Adrenal gland (tissue), 12 donors: Measurements from ENCODE around the gene BLM. TPM values are rescaled to one million over a fixed set of nuclear protein-coding genes. Genes with fewer than 3 reads are reported as not detected.
A peak's percentile ranks its signal among the peaks of the same experiment; 100 is the strongest.

Experiments
- DNase-seq, 7 donors: peaks; one replicate each; pipeline ENCODE4 v3.0.0-alpha.2; 2019 to 2020
- H3K27ac ChIP-seq, 5 donors: fragments of 200-600 bp; sonication (generic) in 4 of 5; 1 replicate in 3 of 5; 2 replicates in 2 of 5; pipeline versions ENCODE4 v1.5.1 to v1.8.0; 2016 to 2020; ENCODE audit warnings: mild to moderate bottlenecking in 1 of 5
- H3K27me3 ChIP-seq: fragments of 200-600 bp; 2 replicates; pipeline ENCODE4 v1.8.0; 2021
- H3K36me3 ChIP-seq, 2 donors: fragments of 200-600 bp; replicated peaks in 1 of 2; 1 replicate in 1 of 2; 2 replicates in 1 of 2; pipeline versions ENCODE4 v1.5.1 to v1.8.0; 2018 to 2022
- H3K4me1 ChIP-seq, 2 donors: fragments of 200-600 bp; replicated peaks in 1 of 2; 1 replicate in 1 of 2; 2 replicates in 1 of 2; pipeline versions ENCODE4 v1.5.1 to v1.8.0; 2018 to 2021
- H3K4me3 ChIP-seq, 4 donors: fragments of 200-600 bp; sonication (generic) in 3 of 4; one replicate each; pipeline ENCODE4 v1.5.1; 2016 to 2018
- H3K9me3 ChIP-seq, 3 donors: fragments of 200-600 bp; sonication (generic) in 1 of 3; replicated peaks in 1 of 3; 1 replicate in 2 of 3; 2 replicates in 1 of 3; pipeline versions ENCODE4 v1.5.1 to v1.8.0; 2016 to 2021
- POLR2A ChIP-seq, 2 donors: fragments of 450-650 bp; IDR thresholded peaks; one replicate each; pipeline ENCODE4 v1.6.1; 2017; ENCODE audit warnings: antibody characterized with exemption in 2 of 2, mild to moderate bottlenecking in 2 of 2, moderate library complexity in 1 of 2
- WGBS, 4 donors: extraction: QIAGEN DNeasy Blood & Tissue Kit in 2 of 4; methylation state at CpG; one replicate each; pipeline versions ENCODE4 v1.1.5 to v1.1.7; 2013 to 2017; 5-methylcytosine and 5-hydroxymethylcytosine counted together
- intact Hi-C, 2 donors: fragments of 100-400 bp; cut with DNase I; formaldehyde crosslinking; loops; one replicate each; pipeline versions ENCODE4 v1.14.1 to v1.15.0; 2022 to 2023
- polyA plus RNA-seq, 3 donors: library from polyadenylated mRNA; stranded (reverse); fragments of 200-250 nt in 2 of 3; fragments of 350-450 nt in 1 of 3; fragmentation: Illumina TruSeq in 1 of 3; extraction: RNeasy Lipid Tissue Mini Kit (QIAGEN cat#74804) in 1 of 3; gene quantifications; one replicate each; pipeline ENCODE4 v1.2.3, GENCODE V29; 2013 to 2014
- total RNA-seq, 9 donors: library from RNA; depleted of rRNA in 4 of 9; stranded (reverse); fragments of >200 nt in 4 of 9; fragments of 120-200 nt in 1 of 9; fragmentation: NEBNext Ultra II Directional in 1 of 9; extraction: Animal tissue kit (Norgen Biotek cat#: 25700) in 1 of 9; gene quantifications; one replicate each; pipeline versions ENCODE4 v1.1.0 to v1.2.4, GENCODE V29; 2013 to 2023
- TF ChIP-seq, protein P1 (sequence below), 6 experiments: fragments of 450-650 bp in 4 of 6; fragments of 200-600 bp in 2 of 6; sonication (generic) in 1 of 6; IDR thresholded peaks; 1 replicate in 5 of 6; 2 replicates in 1 of 6; pipeline versions ENCODE4 v1.5.1 to v1.8.0; 2016 to 2021; ENCODE audit warnings: antibody characterized with exemption in 6 of 6, mild to moderate bottlenecking in 2 of 6, moderate library complexity in 1 of 6
- donor health status: healthy with polysubstance abuse.
- donor health status: Bipolar disorder and iron deficiency.
- donor health status: DM: yes; HTN: yes; CAD: no.
- donor health status: DM: no; HTN: no; CAD: no.
- donor health status: DM: no; HTN: no; CAD: no.
- donor health status: DM: yes; HTN: yes; CAD: no.

The BLM gene
- total and polyA plus RNA-seq, 12 donors = 0.24 to 6.8 (median 1.3) TPM

DNA sequence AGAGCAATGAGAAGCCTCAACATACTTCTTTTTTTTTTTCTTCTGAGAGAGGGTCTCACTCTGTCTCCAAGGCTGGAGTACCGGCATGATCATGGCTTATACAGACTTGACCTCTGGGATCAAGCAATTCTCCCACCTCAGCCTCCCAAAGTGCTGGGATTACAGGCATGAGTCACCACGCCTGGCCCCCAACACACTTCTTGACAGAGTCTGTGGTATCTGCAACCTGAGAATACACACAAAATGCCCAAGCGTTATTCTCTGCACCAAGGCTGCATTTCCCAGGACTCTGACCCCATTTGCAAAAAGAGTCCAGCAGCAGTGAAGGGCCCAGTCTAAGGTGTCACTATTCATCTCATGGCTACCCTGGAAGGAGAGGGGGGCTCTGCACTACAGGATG, 42.7 kb upstream of the BLM start:
- TF ChIP-seq POLR2A (IDR thresholded peaks at IDR 0.05) = no peak
- TF ChIP-seq, protein P1, sequence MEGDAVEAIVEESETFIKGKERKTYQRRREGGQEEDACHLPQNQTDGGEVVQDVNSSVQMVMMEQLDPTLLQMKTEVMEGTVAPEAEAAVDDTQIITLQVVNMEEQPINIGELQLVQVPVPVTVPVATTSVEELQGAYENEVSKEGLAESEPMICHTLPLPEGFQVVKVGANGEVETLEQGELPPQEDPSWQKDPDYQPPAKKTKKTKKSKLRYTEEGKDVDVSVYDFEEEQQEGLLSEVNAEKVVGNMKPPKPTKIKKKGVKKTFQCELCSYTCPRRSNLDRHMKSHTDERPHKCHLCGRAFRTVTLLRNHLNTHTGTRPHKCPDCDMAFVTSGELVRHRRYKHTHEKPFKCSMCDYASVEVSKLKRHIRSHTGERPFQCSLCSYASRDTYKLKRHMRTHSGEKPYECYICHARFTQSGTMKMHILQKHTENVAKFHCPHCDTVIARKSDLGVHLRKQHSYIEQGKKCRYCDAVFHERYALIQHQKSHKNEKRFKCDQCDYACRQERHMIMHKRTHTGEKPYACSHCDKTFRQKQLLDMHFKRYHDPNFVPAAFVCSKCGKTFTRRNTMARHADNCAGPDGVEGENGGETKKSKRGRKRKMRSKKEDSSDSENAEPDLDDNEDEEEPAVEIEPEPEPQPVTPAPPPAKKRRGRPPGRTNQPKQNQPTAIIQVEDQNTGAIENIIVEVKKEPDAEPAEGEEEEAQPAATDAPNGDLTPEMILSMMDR (IDR thresholded peaks at IDR 0.05) = no peak
- DNase-seq = no peak
- H3K36me3 ChIP-seq = no peaks in the 10 kb centered on the region
- no peak overlapping the region for H3K4me3 ChIP-seq
- intact Hi-C loops = no loop called here
- H3K27ac ChIP-seq = no peak overlapping the region
- no peaks in the 10 kb centered on the region for H3K9me3 ChIP-seq
- 82 to 100% (median 84%) methylated on average over 2 to 3 of the region's 3 CpGs for WGBS, 4 donors
- H3K4me1 ChIP-seq = no peaks in the 10 kb centered on the region
- H3K27me3 ChIP-seq = no peaks in the 10 kb centered on the region

DNA sequence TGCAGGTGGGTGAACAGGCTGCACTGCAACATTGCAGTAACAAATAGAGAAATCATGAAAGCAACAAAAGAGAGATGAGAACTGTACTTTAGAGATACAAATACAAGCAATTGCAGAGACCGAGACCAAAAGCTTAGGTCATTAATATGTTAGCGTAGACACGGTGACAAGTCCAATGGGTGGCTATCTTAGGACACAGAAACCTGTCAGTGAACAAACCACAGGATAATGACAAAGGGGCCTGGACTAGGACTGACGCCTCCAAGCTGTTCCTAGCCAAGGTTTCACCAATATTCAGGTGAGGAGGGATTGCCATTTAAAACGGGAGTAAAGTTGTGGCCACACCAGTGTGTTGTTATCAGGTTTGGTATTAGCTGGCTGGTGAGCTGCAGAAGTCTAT, 41.7 kb upstream of the BLM start:
- Histone ChIP-seq H3K36me3 (no peaks in the 10 kb centered on the region), H3K4me3 (no peak overlapping the region), H3K9me3 (no peaks in the 10 kb centered on the region), H3K27me3 (no peaks in the 10 kb centered on the region), H3K4me1 (peaks cover 0 to 5% of the 10 kb centered on the region in 2 donors), H3K27ac (no peak overlapping the region)
- WGBS, 4 donors = 86 to 95% (median 91%) methylated on average over 5 of the region's 5 CpGs
- intact Hi-C loops = no loop called here
- TF ChIP-seq, protein P1 (IDR thresholded peaks at IDR 0.05) = no peak
- TF ChIP-seq POLR2A (IDR thresholded peaks at IDR 0.05) = no peak
- DNase-seq = no peak

DNA sequence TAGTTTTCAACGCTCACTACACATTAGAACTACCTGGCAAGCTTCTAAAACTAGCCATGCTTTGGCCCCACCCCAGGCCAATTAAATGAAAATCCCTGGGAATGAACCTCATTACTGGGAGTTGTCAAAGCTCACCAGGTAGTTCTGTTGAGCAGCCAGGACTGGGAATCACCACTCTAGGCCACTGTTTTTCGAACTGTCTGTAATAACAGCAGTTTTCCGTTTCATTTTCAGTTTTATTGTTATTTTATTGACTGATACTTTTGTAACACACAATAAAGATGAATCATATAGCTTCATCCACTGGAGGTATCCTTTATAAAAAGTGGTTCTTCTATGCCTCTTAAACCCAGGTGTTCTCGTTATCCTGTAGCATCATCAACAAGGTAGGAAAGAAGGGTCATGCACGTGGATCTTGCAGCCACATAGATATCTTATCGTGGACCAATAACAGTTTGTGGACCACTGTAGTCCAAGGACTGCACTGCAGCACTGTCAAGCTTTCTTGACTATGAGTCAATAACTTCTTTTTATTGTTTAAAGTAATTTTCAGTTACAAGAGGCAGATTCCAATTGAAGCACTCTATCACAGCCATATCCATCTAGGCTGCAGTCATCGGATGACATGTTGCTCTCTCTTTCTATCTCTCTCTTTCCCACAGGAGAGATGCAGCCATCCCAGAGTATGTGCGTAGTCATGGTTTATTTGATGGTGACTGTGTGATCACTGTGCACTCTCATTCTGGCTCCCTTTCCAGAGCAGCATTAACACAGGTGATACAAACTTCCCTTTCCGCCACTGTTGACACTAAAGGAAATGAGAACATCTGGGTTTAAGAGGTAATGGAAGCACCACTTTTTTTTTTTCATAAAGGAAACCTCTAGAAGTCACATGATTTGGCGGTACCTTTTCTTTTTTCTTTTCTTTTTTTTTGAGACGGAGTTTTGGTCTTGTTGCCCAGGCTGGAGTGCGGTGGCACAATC, 39.0 kb upstream of the BLM start:
- Histone ChIP-seq H3K27ac (no peak overlapping the region), H3K27me3 (no peaks in the 10 kb centered on the region), H3K4me3 (no peak overlapping the region), H3K4me1 (peaks cover 0 to 13% of the 10 kb centered on the region in 2 donors), H3K9me3 (no peaks in the 10 kb centered on the region), H3K36me3 (no peaks in the 10 kb centered on the region)
- DNase-seq = no peak
- 88 to 91% (median 91%) methylated on average over 12 of the region's 12 CpGs for WGBS, 4 donors
- intact Hi-C loops = no loop called here
- TF ChIP-seq POLR2A (IDR thresholded peaks at IDR 0.05) = no peak
- TF ChIP-seq, protein P1 (IDR thresholded peaks at IDR 0.05) = no peak

DNA sequence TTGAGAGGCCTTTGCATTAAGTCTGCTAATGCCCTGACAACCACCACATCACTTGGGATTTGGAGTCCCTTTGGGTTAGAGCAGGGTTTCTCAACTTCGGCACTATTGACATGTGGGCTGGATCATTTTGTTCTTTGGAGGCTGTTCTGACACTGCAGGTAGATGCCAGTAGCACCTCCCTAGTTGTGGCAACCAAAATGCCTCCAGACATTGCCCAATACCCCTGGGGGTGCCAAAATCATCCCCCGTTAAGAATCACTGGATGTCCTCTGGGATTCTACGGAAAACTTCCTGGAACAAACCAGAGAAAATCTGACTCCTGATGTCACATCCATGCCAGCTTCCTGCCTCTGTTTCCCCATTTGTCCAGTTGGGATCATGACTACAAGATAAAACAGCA, 37.2 kb upstream of the BLM start:
- no peaks in the 10 kb centered on the region for H3K36me3 ChIP-seq
- H3K4me3 ChIP-seq = no peak overlapping the region
- TF ChIP-seq POLR2A (IDR thresholded peaks at IDR 0.05) = no peak
- TF ChIP-seq, protein P1 (IDR thresholded peaks at IDR 0.05) = no peak
- H3K27ac ChIP-seq = peak overlapping the region in 3 of 5 donors; percentile 27 to 77 (median 71)
- no peaks in the 10 kb centered on the region for H3K27me3 ChIP-seq
- intact Hi-C loops = no loop called here
- H3K4me1 ChIP-seq = peaks cover 0 to 13% of the 10 kb centered on the region in 2 donors
- DNase-seq = no peak
- WGBS, 4 donors = 87 to 97% (median 91%) methylated on average over 3 of the region's 3 CpGs
- no peaks in the 10 kb centered on the region for H3K9me3 ChIP-seq
